Right lobe of liver (tissue), 6 donors: ENCODE results near the gene FMO2. TPM values are rescaled to one million over a fixed set of nuclear protein-coding genes. Genes with fewer than 3 reads are reported as not detected.

Source experiments
- ATAC-seq, 4 donors: fragments of 200-7000 bp; cut with Tn5 transposase; one replicate each; pipeline ENCODE4 v1.9.1; 2020; ENCODE audit warnings: mild to moderate bottlenecking in 4 of 4, moderate library complexity in 4 of 4
- DNase-seq, 3 donors: peaks; one replicate each; pipeline ENCODE4 v3.0.0-alpha.2; 2020
- H3K27ac ChIP-seq, 3 donors: fragments of 200-600 bp; one replicate each; pipeline ENCODE4 v1.8.0; 2022
- H3K27me3 ChIP-seq, 2 donors: fragments of 200-600 bp; one replicate each; pipeline ENCODE4 v1.8.0; 2022
- H3K36me3 ChIP-seq, 4 donors: fragments of 200-600 bp; sonication (generic) in 1 of 4; one replicate each; pipeline versions ENCODE4 v1.5.1 to v1.8.0; 2017 to 2022; ENCODE audit warnings: control low read depth in 1 of 4
- H3K4me1 ChIP-seq, 4 donors: fragments of 200-600 bp; sonication (generic) in 1 of 4; one replicate each; pipeline versions ENCODE4 v1.5.1 to v1.8.0; 2017 to 2022; ENCODE audit warnings: control low read depth in 1 of 4
- H3K4me3 ChIP-seq, 3 donors: fragments of 200-600 bp; one replicate each; pipeline ENCODE4 v1.8.0; 2022
- H3K9me3 ChIP-seq, 4 donors: fragments of 200-600 bp; sonication (generic) in 1 of 4; one replicate each; pipeline versions ENCODE4 v1.5.1 to v1.8.0; 2017 to 2022; ENCODE audit warnings: control low read depth in 1 of 4
- POLR2A ChIP-seq: fragments of 450-650 bp; IDR thresholded peaks from one replicate; pipeline ENCODE4 v1.6.1; 2017; ENCODE audit warnings: antibody characterized with exemption, mild to moderate bottlenecking
- WGBS: methylation state at CpG from one replicate; pipeline ENCODE4 v1.1.6; 2018; ENCODE audit warnings: low coverage, low lambda C conversion rate; ENCODE audit not compliant: insufficient coverage; ENCODE audit errors: missing lambda C conversion rate; 5-methylcytosine and 5-hydroxymethylcytosine counted together
- intact Hi-C, 2 donors: fragments of 100-400 bp; cut with DNase I; formaldehyde crosslinking; loops; one replicate each; pipeline versions ENCODE4 v1.11.2 to v1.14.1; 2022
- total RNA-seq, 6 experiments: library from RNA; depleted of rRNA in 2 of 6; stranded (reverse); fragments of >200 nt in 2 of 6; fragmentation: NEBNext Ultra II Directional in 3 of 6; extraction: Animal tissue kit (Norgen Biotek cat#: 25700) in 3 of 6; gene quantifications; one replicate each; pipeline versions ENCODE4 v1.1.0 to v1.2.4, GENCODE V29; 2016 to 2023
- TF ChIP-seq, protein P1 (sequence below), 4 donors: fragments of 200-600 bp in 3 of 4; fragments of 450-650 bp in 1 of 4; IDR thresholded peaks; one replicate each; pipeline versions ENCODE4 v1.5.1 to v1.8.0; 2016 to 2022; ENCODE audit warnings: antibody characterized with exemption in 4 of 4, mild to moderate bottlenecking in 2 of 4
- donor health status: DM: no; HTN: yes; CAD: no.
- donor health status: DM: no; HTN: no; CAD: no.
- donor health status: DM: no; HTN: no; CAD: no.
- donor health status: DM: no; HTN: yes; CAD: no.
- donor health status: DM: no; HTN: yes; CAD: no.

FMO2 gene
- total RNA-seq, 6 experiments from 2014 or later: 1.0 to 6.8 (median 3.9) TPM

DNA sequence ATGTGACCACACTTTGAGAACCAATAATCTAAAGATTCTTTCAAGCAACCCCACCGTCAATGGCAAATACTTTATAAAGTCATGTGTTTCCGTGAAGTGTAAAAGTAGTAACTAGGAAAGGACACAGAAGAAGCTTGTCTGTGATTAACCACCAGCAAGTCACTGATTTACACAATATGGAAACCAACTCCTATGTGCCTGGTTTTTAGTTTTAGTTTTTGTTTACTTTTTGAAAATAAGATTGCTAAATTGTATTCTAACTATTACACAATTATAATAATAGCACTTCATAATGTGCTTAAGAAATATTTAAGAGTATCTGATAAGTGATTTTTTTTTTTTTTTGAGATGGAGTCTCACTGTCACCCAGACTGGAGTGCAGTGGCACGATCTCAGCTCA lies 13.0 kb downstream of the FMO2 start:
- H3K36me3 ChIP-seq: no peaks in the 10 kb centered on the region
- DNase-seq: no peak
- no peak for ATAC-seq
- H3K4me1 ChIP-seq: peaks cover 0 to 14% (median 3%) of the 10 kb centered on the region in 4 donors
- intact Hi-C loops: no loop called here
- no peaks in the 10 kb centered on the region for H3K9me3 ChIP-seq
- no peaks in the 10 kb centered on the region for H3K27me3 ChIP-seq
- no peak overlapping the region for H3K27ac ChIP-seq
- TF ChIP-seq POLR2A: no peak
- TF ChIP-seq, protein P1, sequence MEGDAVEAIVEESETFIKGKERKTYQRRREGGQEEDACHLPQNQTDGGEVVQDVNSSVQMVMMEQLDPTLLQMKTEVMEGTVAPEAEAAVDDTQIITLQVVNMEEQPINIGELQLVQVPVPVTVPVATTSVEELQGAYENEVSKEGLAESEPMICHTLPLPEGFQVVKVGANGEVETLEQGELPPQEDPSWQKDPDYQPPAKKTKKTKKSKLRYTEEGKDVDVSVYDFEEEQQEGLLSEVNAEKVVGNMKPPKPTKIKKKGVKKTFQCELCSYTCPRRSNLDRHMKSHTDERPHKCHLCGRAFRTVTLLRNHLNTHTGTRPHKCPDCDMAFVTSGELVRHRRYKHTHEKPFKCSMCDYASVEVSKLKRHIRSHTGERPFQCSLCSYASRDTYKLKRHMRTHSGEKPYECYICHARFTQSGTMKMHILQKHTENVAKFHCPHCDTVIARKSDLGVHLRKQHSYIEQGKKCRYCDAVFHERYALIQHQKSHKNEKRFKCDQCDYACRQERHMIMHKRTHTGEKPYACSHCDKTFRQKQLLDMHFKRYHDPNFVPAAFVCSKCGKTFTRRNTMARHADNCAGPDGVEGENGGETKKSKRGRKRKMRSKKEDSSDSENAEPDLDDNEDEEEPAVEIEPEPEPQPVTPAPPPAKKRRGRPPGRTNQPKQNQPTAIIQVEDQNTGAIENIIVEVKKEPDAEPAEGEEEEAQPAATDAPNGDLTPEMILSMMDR (IDR thresholded peaks at IDR 0.05): no peak
- 83% methylated on average over 3 of the region's 3 CpGs for WGBS
- no peak overlapping the region for H3K4me3 ChIP-seq

GRCh38 chr1:171204296-171204695 lies 19.2 kb downstream of the FMO2 start:
- Histone ChIP-seq H3K4me3 (no peak overlapping the region), H3K4me1 (peaks cover 0 to 16% (median 1%) of the 10 kb centered on the region in 4 donors), H3K9me3 (no peaks in the 10 kb centered on the region), H3K27ac (no peak overlapping the region), H3K27me3 (no peaks in the 10 kb centered on the region), H3K36me3 (no peaks in the 10 kb centered on the region)
- 81% methylated on average over 5 of the region's 5 CpGs for WGBS
- DNase-seq (no peak), ATAC-seq (no peak)
- intact Hi-C loops: no loop called here
- TF ChIP-seq, protein P1 (IDR thresholded peaks at IDR 0.05): no peak
- no peak for TF ChIP-seq POLR2A

GRCh38 chr1:171206204-171206977 lies 21.3 kb downstream of the FMO2 start:
- intact Hi-C loops: no loop called here
- ATAC-seq: no peak
- Histone ChIP-seq H3K27ac (no peak overlapping the region), H3K9me3 (no peaks in the 10 kb centered on the region), H3K4me1 (peaks cover 0 to 27% (median 6%) of the 10 kb centered on the region in 4 donors), H3K36me3 (no peaks in the 10 kb centered on the region), H3K27me3 (no peaks in the 10 kb centered on the region), H3K4me3 (no peak overlapping the region)
- TF ChIP-seq POLR2A: no peak
- TF ChIP-seq, protein P1 (IDR thresholded peaks at IDR 0.05): no peak
- WGBS: 47% methylated on average over 3 of the region's 3 CpGs
- no peak for DNase-seq

DNA sequence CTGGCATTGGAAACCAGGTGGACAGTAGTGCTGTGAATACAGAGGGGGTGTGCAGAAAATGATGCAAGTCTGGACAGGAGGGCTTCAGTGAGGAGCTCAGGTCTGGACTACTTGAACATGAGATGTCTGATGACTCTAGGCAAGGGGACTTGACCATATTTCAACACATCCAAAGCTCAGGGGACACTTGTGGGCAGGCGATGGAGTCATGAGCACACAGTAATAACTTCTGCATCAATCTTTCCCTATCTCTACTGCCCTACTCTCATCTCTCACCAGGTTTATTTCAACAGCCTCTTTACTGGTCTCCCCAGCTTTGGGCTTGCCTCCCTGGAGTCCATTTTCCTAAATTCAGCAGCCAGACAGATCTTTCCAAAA lies 21.9 kb downstream of the FMO2 start:
- ATAC-seq: no peak
- DNase-seq: no peak
- no peak overlapping the region for H3K4me3 ChIP-seq
- WGBS: 88% methylated on average over 1 of the region's 1 CpG
- intact Hi-C loops: no loop called here
- peaks cover 0 to 27% (median 6%) of the 10 kb centered on the region in 4 donors for H3K4me1 ChIP-seq
- no peaks in the 10 kb centered on the region for H3K9me3 ChIP-seq
- peak overlapping the region in 1 of 3 donors; percentile 10 for H3K27ac ChIP-seq
- no peaks in the 10 kb centered on the region for H3K27me3 ChIP-seq
- no peaks in the 10 kb centered on the region for H3K36me3 ChIP-seq
- TF ChIP-seq, protein P1 (IDR thresholded peaks at IDR 0.05): no peak
- TF ChIP-seq POLR2A: no peak
